BLaER1 (cell line): ENCODE data around the gene CORO2A.

Experiments used
- H3K27ac ChIP-seq: shearing (Covaris generic); formaldehyde crosslinking; 2 replicates; pipeline ENCODE4 v1.8.1; 2022
- H3K27me3 ChIP-seq: shearing (Covaris generic); formaldehyde crosslinking; 2 replicates; pipeline ENCODE4 v1.8.1; 2022
- H3K36me3 ChIP-seq: shearing (Covaris generic); formaldehyde crosslinking; 2 replicates; pipeline ENCODE4 v1.8.1; 2022
- H3K4me1 ChIP-seq: shearing (Covaris generic); formaldehyde crosslinking; 2 replicates; pipeline ENCODE4 v1.8.1; 2022
- H3K4me2 ChIP-seq: shearing (Covaris generic); formaldehyde crosslinking; 2 replicates; pipeline ENCODE4 v1.8.1; 2022
- H3K4me3 ChIP-seq: shearing (Covaris generic); formaldehyde crosslinking; 2 replicates; pipeline ENCODE4 v1.8.1; 2022
- H3K9ac ChIP-seq: shearing (Covaris generic); formaldehyde crosslinking; 2 replicates; pipeline ENCODE4 v1.8.1; 2022
- H3K9me3 ChIP-seq: shearing (Covaris generic); formaldehyde crosslinking; 2 replicates; pipeline ENCODE4 v1.8.1; 2022
- H4K20me1 ChIP-seq: shearing (Covaris generic); formaldehyde crosslinking; 2 replicates; pipeline ENCODE4 v1.8.1; 2022
- Cebpa-rat ChIP-seq: shearing (Covaris generic); IDR thresholded peaks from 2 replicates; pipeline ENCODE4 v1.8.1; 2022

The CORO2A gene

GRCh38 chr9:98185021-98185567 is 7.3 kb downstream of the CORO2A start:
- H3K36me3 ChIP-seq = no peaks in the 10 kb centered on the region
- no peak overlapping the region for H3K4me3 ChIP-seq
- H3K4me1 ChIP-seq = peaks cover 11% of the 10 kb centered on the region
- no peaks in the 10 kb centered on the region for H3K9me3 ChIP-seq
- TF ChIP-seq Cebpa-rat = no peak
- no peaks in the 10 kb centered on the region for H4K20me1 ChIP-seq
- no peak overlapping the region for H3K9ac ChIP-seq
- H3K27ac ChIP-seq = no peak overlapping the region
- peak overlapping the region; percentile 64 for H3K4me2 ChIP-seq
- no peaks in the 10 kb centered on the region for H3K27me3 ChIP-seq

GRCh38 chr9:98184326-98184725 is 8.1 kb downstream of the CORO2A start:
- TF ChIP-seq Cebpa-rat = no peak
- Histone ChIP-seq H4K20me1 (no peaks in the 10 kb centered on the region), H3K4me3 (no peak overlapping the region), H3K9me3 (no peaks in the 10 kb centered on the region), H3K4me2 (no peak overlapping the region), H3K27me3 (no peaks in the 10 kb centered on the region), H3K9ac (no peak overlapping the region), H3K4me1 (peaks cover 17% of the 10 kb centered on the region), H3K27ac (no peak overlapping the region), H3K36me3 (no peaks in the 10 kb centered on the region)

DNA sequence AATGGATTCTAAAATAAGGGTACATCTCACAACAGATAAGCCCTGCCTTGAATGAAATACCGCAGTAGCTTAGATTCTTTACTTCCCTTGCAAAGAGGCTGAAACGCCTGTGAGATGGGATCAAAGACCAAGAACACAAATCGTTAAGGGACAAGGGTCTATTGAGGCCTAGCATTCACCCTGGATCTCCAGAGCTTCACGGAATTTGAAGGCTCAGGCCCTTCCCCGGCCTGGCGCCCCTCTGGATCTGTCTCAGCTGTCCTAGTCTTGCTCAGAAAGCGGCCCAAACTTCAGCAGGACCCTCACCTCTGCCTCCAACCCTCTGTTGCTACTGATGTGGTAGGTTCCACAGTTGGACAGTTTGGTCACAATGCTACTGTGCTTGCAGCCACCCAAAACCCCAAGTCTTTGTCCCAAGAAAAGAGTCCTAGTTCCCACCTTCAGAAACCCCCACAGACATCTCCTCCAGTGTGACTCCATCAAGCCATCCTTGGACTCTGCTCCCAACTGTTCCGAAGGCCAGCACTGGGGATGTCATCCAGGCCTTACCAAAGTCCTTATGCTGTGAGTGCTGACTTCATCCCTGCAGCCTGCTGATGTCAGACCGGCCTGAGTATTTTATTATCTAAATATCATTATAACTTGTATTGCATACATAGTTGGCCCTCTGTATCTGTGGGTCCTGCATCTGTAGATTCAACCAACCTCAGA is 9.4 kb downstream of the CORO2A start:
- H3K4me1 ChIP-seq = peaks cover 28% of the 10 kb centered on the region
- H3K27me3 ChIP-seq = no peaks in the 10 kb centered on the region
- no peak overlapping the region for H3K9ac ChIP-seq
- no peak for TF ChIP-seq Cebpa-rat
- H3K36me3 ChIP-seq = no peaks in the 10 kb centered on the region
- H4K20me1 ChIP-seq = no peaks in the 10 kb centered on the region
- no peak overlapping the region for H3K4me2 ChIP-seq
- no peak overlapping the region for H3K4me3 ChIP-seq
- no peak overlapping the region for H3K27ac ChIP-seq
- no peaks in the 10 kb centered on the region for H3K9me3 ChIP-seq

GRCh38 chr9:98182069-98182820 is 10.2 kb downstream of the CORO2A start:
- H4K20me1 ChIP-seq = no peaks in the 10 kb centered on the region
- no peaks in the 10 kb centered on the region for H3K27me3 ChIP-seq
- H3K9me3 ChIP-seq = no peaks in the 10 kb centered on the region
- no peaks in the 10 kb centered on the region for H3K36me3 ChIP-seq
- H3K4me1 ChIP-seq = peaks cover 28% of the 10 kb centered on the region
- no peak overlapping the region for H3K4me2 ChIP-seq
- no peak overlapping the region for H3K27ac ChIP-seq
- no peak overlapping the region for H3K4me3 ChIP-seq
- TF ChIP-seq Cebpa-rat = no peak
- H3K9ac ChIP-seq = no peak overlapping the region

- no peak overlapping the region for H3K4me2 ChIP-seq
These were observed 10.7 kb downstream of the CORO2A start for GRCh38 chr9:98181746-98182068.

DNA sequence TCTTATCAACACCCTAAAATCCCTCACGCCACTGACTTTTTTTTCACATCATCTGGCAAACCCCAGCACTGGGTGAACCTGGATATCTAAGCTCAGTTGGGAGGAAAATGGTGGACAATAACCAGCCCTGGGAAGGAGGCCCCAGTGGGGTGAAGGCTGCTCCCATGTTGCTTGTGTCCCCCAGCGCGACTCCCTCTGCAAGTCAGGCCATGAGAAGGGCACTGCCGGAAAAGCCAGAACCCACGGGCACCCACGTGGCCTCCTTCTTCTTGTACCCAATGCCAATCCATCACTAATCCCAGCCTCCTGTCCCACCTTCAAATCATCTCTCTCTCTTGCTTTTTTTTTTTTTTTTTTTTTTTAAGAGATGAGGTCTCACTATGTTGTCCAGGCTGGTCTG is 11.4 kb downstream of the CORO2A start:
- H3K4me3 ChIP-seq = no peak overlapping the region

More at GRCh38 chr9:98181746-98182068, 10.7 kb downstream of the CORO2A start:
- Histone ChIP-seq H3K36me3 (no peaks in the 10 kb centered on the region), H3K9ac (no peak overlapping the region), H3K4me1 (peaks cover 28% of the 10 kb centered on the region), H3K27ac (no peak overlapping the region), H4K20me1 (no peaks in the 10 kb centered on the region), H3K4me3 (no peak overlapping the region), H3K9me3 (no peaks in the 10 kb centered on the region), H3K27me3 (no peaks in the 10 kb centered on the region)
- no peak for TF ChIP-seq Cebpa-rat

DNA sequence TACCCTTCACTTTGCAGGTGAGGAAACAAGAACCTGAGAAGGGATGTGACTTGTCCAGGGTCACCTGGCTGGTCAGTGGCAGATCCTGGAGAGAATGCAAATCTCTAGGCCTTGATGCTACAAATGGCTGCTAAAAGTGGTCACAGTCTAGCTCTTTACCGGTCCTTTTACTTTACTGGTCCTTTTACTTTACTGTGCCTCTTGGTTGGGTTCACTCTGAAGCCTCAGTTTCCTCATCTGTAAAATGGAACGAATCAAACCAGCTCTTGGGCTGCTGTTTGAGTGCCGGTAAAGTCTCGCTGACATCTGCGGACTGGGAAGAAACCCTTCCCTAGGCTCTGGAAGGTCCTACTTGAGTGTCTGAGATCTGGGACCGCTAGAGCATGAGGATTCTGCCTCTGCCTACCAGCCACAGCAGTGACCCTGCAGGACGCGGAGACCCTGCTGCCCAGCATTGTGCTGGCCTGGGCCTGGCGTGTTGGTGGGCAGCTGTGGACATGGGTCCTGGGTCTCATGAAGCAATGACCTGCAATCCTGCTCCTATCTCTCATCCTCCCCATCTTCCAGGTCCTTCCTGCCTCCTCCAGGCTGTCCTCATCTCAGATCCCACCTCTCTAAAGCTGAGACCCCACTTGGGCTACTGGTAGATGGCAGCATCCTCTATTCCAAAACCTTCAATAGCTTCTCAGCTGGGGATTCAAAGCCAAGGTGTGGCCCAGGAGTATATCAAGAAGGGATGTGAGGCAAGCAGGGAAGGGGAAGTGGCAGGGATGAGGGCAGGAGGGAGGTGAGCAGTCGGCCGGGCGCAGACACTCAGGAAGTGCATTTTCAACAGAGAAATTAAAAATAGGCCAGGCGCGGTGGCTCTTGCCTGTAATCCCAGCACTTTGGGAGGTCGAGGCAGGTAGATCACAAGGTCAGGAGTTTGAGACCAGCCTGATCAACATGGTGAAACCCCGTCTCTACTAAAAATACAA is 13.3 kb downstream of the CORO2A start:
- H3K27me3 ChIP-seq = no peaks in the 10 kb centered on the region; the same call in 1 of the 2 replicates
- no peak for TF ChIP-seq Cebpa-rat
- no peak overlapping the region for H3K27ac ChIP-seq
- no peaks in the 10 kb centered on the region for H3K36me3 ChIP-seq
- H3K4me3 ChIP-seq = no peak overlapping the region
- H3K9ac ChIP-seq = no peak overlapping the region
- H3K4me1 ChIP-seq = peaks cover 30% of the 10 kb centered on the region
- H4K20me1 ChIP-seq = no peaks in the 10 kb centered on the region
- no peaks in the 10 kb centered on the region for H3K9me3 ChIP-seq
- peak overlapping the region; percentile 34 for H3K4me2 ChIP-seq

More for the DNA sequence above, 11.4 kb downstream of the CORO2A start:
- no peak overlapping the region for H3K4me2 ChIP-seq
- H3K9ac ChIP-seq = no peak overlapping the region
- no peaks in the 10 kb centered on the region for H3K36me3 ChIP-seq
- H3K9me3 ChIP-seq = no peaks in the 10 kb centered on the region
- H4K20me1 ChIP-seq = no peaks in the 10 kb centered on the region
- no peak for TF ChIP-seq Cebpa-rat
- H3K27me3 ChIP-seq = no peaks in the 10 kb centered on the region
- no peak overlapping the region for H3K27ac ChIP-seq
- peaks cover 27% of the 10 kb centered on the region for H3K4me1 ChIP-seq

DNA sequence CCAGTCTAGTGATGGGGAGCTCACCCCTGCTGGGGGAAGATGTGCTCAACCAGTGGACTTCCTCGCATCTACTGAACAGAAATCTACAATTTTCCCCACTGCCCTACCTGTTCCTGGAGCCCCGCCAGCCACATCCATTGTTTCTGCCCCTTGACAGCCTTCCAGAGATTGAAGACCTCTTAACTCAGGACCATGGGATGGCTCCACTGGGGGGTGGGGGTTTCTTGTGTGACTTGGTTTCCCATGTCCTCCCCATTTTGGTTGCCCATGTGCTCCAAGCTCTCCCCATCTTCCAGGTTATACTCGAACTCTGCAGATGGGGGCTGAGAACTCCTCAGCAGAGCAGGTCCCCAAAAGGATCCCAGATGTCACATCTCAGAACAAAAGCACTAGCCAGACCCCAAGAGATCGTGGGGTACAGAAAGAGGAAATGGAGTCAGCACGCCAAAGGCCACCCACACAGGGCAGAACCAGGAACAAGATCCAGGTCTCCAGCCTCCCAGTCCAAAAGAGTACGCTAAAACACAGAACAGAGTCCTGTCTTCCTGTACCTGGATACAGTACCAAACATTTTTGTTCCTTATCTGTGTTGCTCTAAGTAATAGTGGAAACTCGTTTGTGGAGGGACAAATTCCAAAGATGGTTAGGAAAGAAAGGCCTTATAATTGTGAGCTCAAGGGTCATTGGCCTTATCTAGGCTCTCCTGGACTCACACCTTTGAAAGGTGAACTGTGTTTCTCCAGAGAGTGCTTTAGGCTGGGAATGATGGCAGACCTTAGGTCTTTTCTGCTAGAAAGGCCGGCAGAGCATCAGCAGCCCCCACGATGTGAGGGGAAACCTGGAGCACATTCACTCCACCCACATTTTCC is 15.8 kb downstream of the CORO2A start:
- no peaks in the 10 kb centered on the region for H4K20me1 ChIP-seq
- H3K4me3 ChIP-seq = no peak overlapping the region
- no peaks in the 10 kb centered on the region for H3K9me3 ChIP-seq
- peaks cover 34% of the 10 kb centered on the region for H3K4me1 ChIP-seq
- H3K27me3 ChIP-seq = no peaks in the 10 kb centered on the region; the same call in 1 of the 2 replicates
- H3K4me2 ChIP-seq = no peak overlapping the region
- H3K9ac ChIP-seq = no peak overlapping the region
- no peak for TF ChIP-seq Cebpa-rat
- no peak overlapping the region for H3K27ac ChIP-seq
- H3K36me3 ChIP-seq = no peaks in the 10 kb centered on the region

GRCh38 chr9:98175762-98176161 is 16.7 kb downstream of the CORO2A start:
- Histone ChIP-seq H3K27ac (no peak overlapping the region), H4K20me1 (no peaks in the 10 kb centered on the region), H3K27me3 (no peaks in the 10 kb centered on the region; the same call in 1 of the 2 replicates), H3K36me3 (no peaks in the 10 kb centered on the region), H3K4me2 (no peak overlapping the region), H3K4me1 (peaks cover 34% of the 10 kb centered on the region), H3K9me3 (no peaks in the 10 kb centered on the region), H3K9ac (no peak overlapping the region), H3K4me3 (no peak overlapping the region)
- TF ChIP-seq Cebpa-rat = no peak
